HEK293 (cell line): ENCODE data around the gene PILRA.
A peak's percentile ranks its signal among the peaks of the same experiment; 100 is the strongest.

Experiments
- AEBP2 ChIP-seq: fragments of 450-650 bp; formaldehyde crosslinking; IDR thresholded peaks from 2 replicates; pipeline ENCODE4 v1.5.1; 2016; ENCODE audit warnings: missing biosample characterization, missing genetic modification characterization, borderline replicate concordance
- BCL11B ChIP-seq: fragments of 450-650 bp; formaldehyde crosslinking; IDR thresholded peaks from 2 replicates; pipeline ENCODE4 v1.5.1; 2016; ENCODE audit warnings: low read depth, missing biosample characterization, missing genetic modification characterization
- GLI2 ChIP-seq: fragments of 450-650 bp; formaldehyde crosslinking; IDR thresholded peaks from 2 replicates; pipeline ENCODE4; 2017; ENCODE audit warnings: missing biosample characterization, missing genetic modification characterization, low read depth, borderline replicate concordance
- GLIS2 ChIP-seq: fragments of 450-650 bp; formaldehyde crosslinking; IDR thresholded peaks from 2 replicates; pipeline ENCODE4 v1.5.1; 2016; ENCODE audit warnings: missing biosample characterization, missing genetic modification characterization
- KLF9 ChIP-seq: fragments of 450-650 bp; formaldehyde crosslinking; IDR thresholded peaks from 2 replicates; pipeline ENCODE4 v1.5.1; 2016; ENCODE audit warnings: missing biosample characterization, missing genetic modification characterization, low read depth
- REPIN1 ChIP-seq: fragments of 450-650 bp; formaldehyde crosslinking; IDR thresholded peaks from 2 replicates; pipeline ENCODE4 v1.5.1; 2017; ENCODE audit warnings: missing biosample characterization, missing genetic modification characterization, low read depth
- SCRT1 ChIP-seq: fragments of 450-650 bp; formaldehyde crosslinking; IDR thresholded peaks from 2 replicates; pipeline ENCODE4 v1.5.1; 2016; ENCODE audit warnings: missing biosample characterization, missing genetic modification characterization, borderline replicate concordance
- SP3 ChIP-seq: fragments of 450-650 bp; formaldehyde crosslinking; IDR thresholded peaks from 2 replicates; pipeline ENCODE4 v1.5.1; 2016; ENCODE audit warnings: missing biosample characterization, missing genetic modification characterization
- SP7 ChIP-seq: fragments of 450-650 bp; formaldehyde crosslinking; IDR thresholded peaks from 2 replicates; pipeline ENCODE4 v1.5.1; 2016; ENCODE audit warnings: missing biosample characterization, missing genetic modification characterization
- ZBTB1 ChIP-seq: fragments of 450-650 bp; formaldehyde crosslinking; IDR thresholded peaks from 2 replicates; pipeline ENCODE4 v1.5.1; 2016; ENCODE audit warnings: missing biosample characterization, missing genetic modification characterization
- ZBTB26 ChIP-seq: fragments of 450-650 bp; formaldehyde crosslinking; optimal IDR thresholded peaks from 2 replicates; pipeline ENCODE3; 2016; ENCODE audit warnings: missing biosample characterization, mild to moderate bottlenecking, missing genetic modification characterization
- ZFHX2 ChIP-seq: fragments of 450-650 bp; formaldehyde crosslinking; conservative IDR thresholded peaks from 2 replicates; pipeline ENCODE4 v1.5.1; 2016; ENCODE audit warnings: missing biosample characterization, missing genetic modification characterization
- ZIC2 ChIP-seq: fragments of 450-650 bp; formaldehyde crosslinking; IDR thresholded peaks from 2 replicates; pipeline ENCODE4 v1.5.1; 2016; ENCODE audit warnings: missing biosample characterization, missing genetic modification characterization
- ZNF114 ChIP-seq: fragments of 450-650 bp; formaldehyde crosslinking; IDR thresholded peaks from 2 replicates; pipeline ENCODE4 v1.5.0; 2017; ENCODE audit warnings: missing biosample characterization, missing genetic modification characterization
- ZNF140 ChIP-seq: fragments of 450-650 bp; formaldehyde crosslinking; IDR thresholded peaks from 2 replicates; pipeline ENCODE4 v1.5.1; 2016; ENCODE audit warnings: missing biosample characterization, missing genetic modification characterization
- ZNF280C ChIP-seq: fragments of 450-650 bp; formaldehyde crosslinking; IDR thresholded peaks from 2 replicates; pipeline ENCODE4 v1.5.1; 2016; ENCODE audit warnings: missing biosample characterization, missing genetic modification characterization
- ZNF518A ChIP-seq: fragments of 450-650 bp; formaldehyde crosslinking; conservative IDR thresholded peaks from 2 replicates; pipeline ENCODE4 v1.5.1; 2016; ENCODE audit warnings: low read depth, missing biosample characterization, missing genetic modification characterization
- ZNF544 ChIP-seq: fragments of 450-650 bp; formaldehyde crosslinking; IDR thresholded peaks from 2 replicates; pipeline ENCODE4 v1.5.0; 2017; ENCODE audit warnings: missing biosample characterization, missing genetic modification characterization
- ZNF580 ChIP-seq: fragments of 450-650 bp; formaldehyde crosslinking; IDR thresholded peaks from 2 replicates; pipeline ENCODE4 v1.5.1; 2016; ENCODE audit warnings: missing biosample characterization, missing genetic modification characterization
- ZNF585B ChIP-seq: fragments of 450-650 bp; formaldehyde crosslinking; IDR thresholded peaks from 2 replicates; pipeline ENCODE4 v1.5.1; 2016; ENCODE audit warnings: missing biosample characterization, missing genetic modification characterization
- ZNF600 ChIP-seq: fragments of 450-650 bp; formaldehyde crosslinking; IDR thresholded peaks from 2 replicates; pipeline ENCODE4 v1.5.1; 2016; ENCODE audit warnings: missing biosample characterization, missing genetic modification characterization
- ZNF629 ChIP-seq: fragments of 450-650 bp; formaldehyde crosslinking; IDR thresholded peaks from 2 replicates; pipeline ENCODE4 v1.5.1; 2017; ENCODE audit warnings: missing biosample characterization, missing genetic modification characterization
- ZNF660 ChIP-seq: fragments of 450-650 bp; IDR thresholded peaks from 2 replicates; pipeline ENCODE4 v1.5.1; 2018; ENCODE audit warnings: missing biosample characterization, mild to moderate bottlenecking, missing genetic modification characterization
- ZNF664 ChIP-seq: fragments of 450-650 bp; formaldehyde crosslinking; IDR thresholded peaks from 2 replicates; pipeline ENCODE4 v1.5.1; 2016; ENCODE audit warnings: missing biosample characterization, missing genetic modification characterization
- ZNF704 ChIP-seq: fragments of 450-650 bp; formaldehyde crosslinking; IDR thresholded peaks from 2 replicates; pipeline ENCODE4 v1.5.1; 2016; ENCODE audit warnings: missing biosample characterization, missing genetic modification characterization
- ZNF747 ChIP-seq: fragments of 450-650 bp; formaldehyde crosslinking; IDR thresholded peaks from 2 replicates; pipeline ENCODE4 v1.5.1; 2016; ENCODE audit warnings: missing biosample characterization, missing genetic modification characterization
- ZSCAN4 ChIP-seq: fragments of 450-650 bp; formaldehyde crosslinking; IDR thresholded peaks from 2 replicates; pipeline ENCODE4 v1.5.1; 2017; ENCODE audit warnings: missing biosample characterization, missing genetic modification characterization
- ZXDB ChIP-seq: fragments of 450-650 bp; formaldehyde crosslinking; IDR thresholded peaks from 2 replicates; pipeline ENCODE4 v1.5.1; 2016; ENCODE audit warnings: missing biosample characterization, missing genetic modification characterization

Gene PILRA

GRCh38 chr7:100428967-100429636 is 55.8 kb downstream of the PILRA start (continued):
- TF ChIP-seq ZBTB26, result no peak
- TF ChIP-seq SP3, result peak; percentile 93
- peak; percentile 9; the same call in 1 of the 2 replicates for TF ChIP-seq ZSCAN4 (tag by site-specific recombination)
- TF ChIP-seq SCRT1 (tag by site-specific recombination), result no peak
- no peak for TF ChIP-seq ZNF280C (tag by site-specific recombination)
- peak; percentile 43 for TF ChIP-seq ZXDB (tag by site-specific recombination)
- TF ChIP-seq REPIN1 (tag by site-specific recombination), result 0 out of 2 replicates have a peak, but pooled peaks have one; percentile 21
- TF ChIP-seq ZNF544 (tag by site-specific recombination), result no peak
- peak; percentile 61; the same call in 1 of the 2 replicates for TF ChIP-seq ZBTB1
- peak; percentile 18 for TF ChIP-seq GLIS2 (tag by site-specific recombination)
- no peak for TF ChIP-seq ZNF664 (tag by site-specific recombination)
- TF ChIP-seq ZIC2, result peak; percentile 40
- no peak for TF ChIP-seq ZNF585B (tag by site-specific recombination)
- peak; percentile 100 for TF ChIP-seq ZNF629 (tag by site-specific recombination)
- no peak; the same call in 1 of the 2 replicates for TF ChIP-seq SP7 (tag by site-specific recombination)
- TF ChIP-seq ZNF580 (tag by site-specific recombination), result peak; percentile 33
- peak; percentile 87; the same call in 1 of the 2 replicates for TF ChIP-seq BCL11B (tag by site-specific recombination)
- TF ChIP-seq ZNF140 (tag by site-specific recombination), result no peak
- peak; percentile 88 for TF ChIP-seq KLF9 (tag by site-specific recombination)
- TF ChIP-seq ZNF660 (tag by site-specific recombination), result peak; percentile 48
- TF ChIP-seq ZNF600, result peak; percentile 35; the same call in 1 of the 2 replicates
- TF ChIP-seq ZNF114 (tag by site-specific recombination), result no peak
- 0 out of 2 replicates have a peak, but pooled peaks have one; percentile 10 for TF ChIP-seq ZNF518A (tag by site-specific recombination)
- TF ChIP-seq GLI2, result no peak
- TF ChIP-seq ZFHX2, result peak; percentile 87
- no peak for TF ChIP-seq AEBP2 (tag by site-specific recombination)
- no peak for TF ChIP-seq ZNF747 (tag by site-specific recombination)
- TF ChIP-seq ZNF704 (tag by site-specific recombination), result no peak
